Mammary epithelial cell (primary cell): ENCODE data around the gene GPR61.

Source experiments
- CTCF ChIP-seq, 2 donors: IDR thresholded peaks in 1 of 2; conservative IDR thresholded peaks in 1 of 2; 2 replicates each; pipeline ENCODE4 v1.5.1; 2011 to 2012; ENCODE audit warnings: inconsistent platforms in 2 of 2, low read length in 2 of 2, mild to moderate bottlenecking in 2 of 2, control low read depth in 1 of 2, low read depth in 1 of 2; ENCODE audit not compliant: insufficient read depth in 1 of 2; ENCODE audit errors: extremely low read depth in 1 of 2
- EZH2 ChIP-seq: IDR thresholded peaks from 2 replicates; pipeline ENCODE4 v1.6.1; 2012; ENCODE audit warnings: low read length, inconsistent platforms, borderline replicate concordance

GRCh38 chr1:109497449-109498160 is 42.1 kb upstream of the GPR61 start:
- TF ChIP-seq CTCF (conservative IDR thresholded peaks at IDR 0.05 in 1 of 2, IDR thresholded peaks at IDR 0.05 in 1 of 2; ENCODE audit: extremely low read depth in 1 of 2, insufficient read depth in 1 of 2, low read depth in 1 of 2, low read length in 2 of 2) (no peak), EZH2 (no peak)
